HEK293T (cell line): Measurements from ENCODE around the gene DMRTC2.

Source experiments
- ARNT ChIP-seq: fragments of 450-650 bp; IDR thresholded peaks from 2 replicates; pipeline ENCODE4 v1.6.1; 2017; ENCODE audit warnings: mild to moderate bottlenecking
- BHLHE40 ChIP-seq: fragments of 450-650 bp; IDR thresholded peaks from 2 replicates; pipeline ENCODE4 v1.6.1; 2016; ENCODE audit warnings: mild to moderate bottlenecking, moderate library complexity, borderline replicate concordance
- CTBP1 ChIP-seq: fragments of 450-650 bp; IDR thresholded peaks from 2 replicates; pipeline ENCODE4 v1.6.1; 2016; ENCODE audit warnings: borderline replicate concordance
- ELF4 ChIP-seq: fragments of 450-650 bp; IDR thresholded peaks from 2 replicates; pipeline ENCODE4 v1.6.1; 2017; ENCODE audit warnings: antibody characterized with exemption
- FOXA1 ChIP-seq: fragments of 450-650 bp; IDR thresholded peaks from 2 replicates; pipeline ENCODE4 v1.6.1; 2016; ENCODE audit warnings: mild to moderate bottlenecking
- FOXK2 ChIP-seq: fragments of 450-650 bp; IDR thresholded peaks from 2 replicates; pipeline ENCODE4 v1.6.1; 2016; ENCODE audit warnings: mild to moderate bottlenecking
- FOXM1 ChIP-seq: fragments of 450-650 bp; IDR thresholded peaks from 2 replicates; pipeline ENCODE4 v1.6.1; 2017; ENCODE audit warnings: mild to moderate bottlenecking, borderline replicate concordance
- HDGF ChIP-seq: fragments of 450-650 bp; IDR thresholded peaks from 2 replicates; pipeline ENCODE4 v1.6.1; 2017; ENCODE audit warnings: antibody characterized with exemption, borderline replicate concordance
- LEF1 ChIP-seq: fragments of 450-650 bp; IDR thresholded peaks from 2 replicates; pipeline ENCODE4 v1.6.1; 2017; ENCODE audit warnings: mild to moderate bottlenecking, borderline replicate concordance
- NFRKB ChIP-seq: fragments of 450-650 bp; IDR thresholded peaks from 2 replicates; pipeline ENCODE4 v1.6.1; 2016; ENCODE audit warnings: mild to moderate bottlenecking, moderate library complexity
- PKNOX1 ChIP-seq: fragments of 450-650 bp; IDR thresholded peaks from 2 replicates; pipeline ENCODE4 v1.6.1; 2016
- SP1 ChIP-seq: fragments of 450-650 bp; IDR thresholded peaks from 2 replicates; pipeline ENCODE4 v1.6.1; 2017
- TARDBP ChIP-seq: fragments of 450-650 bp; IDR thresholded peaks from 2 replicates; pipeline ENCODE4 v1.6.1; 2016

GRCh38 chr19:41868120-41868988 is 23.5 kb downstream of the DMRTC2 start:
- TF ChIP-seq FOXM1 (no peak), SP1 (no peak), LEF1 (no peak), CTBP1 (no peak), BHLHE40 (no peak), ARNT (no peak), PKNOX1 (no peak), NFRKB (no peak), TARDBP (no peak), ELF4 (no peak), FOXK2 (no peak), FOXA1 (no peak), HDGF (no peak)
